Vagina (tissue), 2 donors: Measurements from ENCODE around the gene PPM1E. TPM values are rescaled to one million over a fixed set of nuclear protein-coding genes. Genes with fewer than 3 reads are reported as not detected.

ENCODE experiments used
- DNase-seq, 2 donors: peaks; one replicate each; pipeline ENCODE4 v3.0.0-alpha.2; 2017; ENCODE audit errors: extremely low spot score in 2 of 2
- H3K27ac ChIP-seq: fragments of 200-600 bp; sonication (generic); one replicate; pipeline ENCODE4 v1.5.1; 2019
- H3K27me3 ChIP-seq: fragments of 200-600 bp; sonication (generic); one replicate; pipeline ENCODE4 v1.5.1; 2019
- H3K36me3 ChIP-seq, 2 donors: fragments of 200-600 bp; sonication (generic); one replicate each; pipeline ENCODE4 v1.5.1; 2017 to 2019
- H3K4me1 ChIP-seq: fragments of 200-600 bp; sonication (generic); one replicate; pipeline ENCODE4 v1.5.1; 2019
- H3K4me3 ChIP-seq, 2 donors: fragments of 200-600 bp; sonication (generic); 1 replicate in 1 of 2; 2 replicates in 1 of 2; pipeline ENCODE4 v1.5.1; 2016 to 2019
- H3K9me3 ChIP-seq: fragments of 200-600 bp; sonication (generic); one replicate; pipeline ENCODE4 v1.5.1; 2019
- CTCF ChIP-seq, 3 experiments: fragments of 450-650 bp in 2 of 3; fragments of 200-600 bp in 1 of 3; sonication (generic) in 1 of 3; IDR thresholded peaks; one replicate each; pipeline ENCODE4 v1.5.1; 2017 to 2019; ENCODE audit warnings: antibody characterized with exemption in 3 of 3, mild to moderate bottlenecking in 2 of 3, moderate library complexity in 2 of 3
- POLR2A ChIP-seq, 2 donors: fragments of 450-650 bp; IDR thresholded peaks; one replicate each; pipeline ENCODE4 v1.6.1; 2017; ENCODE audit warnings: antibody characterized with exemption in 2 of 2, mild to moderate bottlenecking in 2 of 2, moderate library complexity in 2 of 2
- POLR2AphosphoS5 ChIP-seq, 2 donors: sonication (generic); formaldehyde crosslinking; IDR thresholded peaks; one replicate each; pipeline ENCODE4 v1.9.0; 2017; ENCODE audit warnings: antibody characterized with exemption in 2 of 2, mild to moderate bottlenecking in 2 of 2, low read depth in 1 of 2; ENCODE audit not compliant: insufficient read depth in 1 of 2
- intact Hi-C: fragments of 100-400 bp; cut with DNase I; formaldehyde crosslinking; loops from one replicate; pipeline ENCODE4 v1.15.1; 2023
- total RNA-seq: library from RNA; depleted of rRNA; stranded (reverse); fragments of >200 nt; gene quantifications from one replicate; pipeline ENCODE4 v1.2.3, GENCODE V29; 2016

The PPM1E gene
- total RNA-seq, 1 donor from 2014 or later, result 0.25 TPM

GRCh38 chr17:58822148-58823050, 66.7 kb downstream of the PPM1E start:
- H3K9me3 ChIP-seq, result no peaks in the 10 kb centered on the region
- no peak overlapping the region for H3K27ac ChIP-seq
- intact Hi-C loops, result no loop called here
- no peak overlapping the region for H3K4me3 ChIP-seq
- TF ChIP-seq CTCF (IDR thresholded peaks at IDR 0.05), result no peak
- TF ChIP-seq POLR2A (IDR thresholded peaks at IDR 0.05), result no peak
- TF ChIP-seq POLR2AphosphoS5 (IDR thresholded peaks at IDR 0.05; ENCODE audit: insufficient read depth in 1 of 2, low read depth in 1 of 2), result no peak
- H3K36me3 ChIP-seq, result no peaks in the 10 kb centered on the region
- H3K27me3 ChIP-seq, result no peaks in the 10 kb centered on the region
- DNase-seq, result no peak
- H3K4me1 ChIP-seq, result no peaks in the 10 kb centered on the region

- Histone ChIP-seq H3K27me3 (no peaks in the 10 kb centered on the region), H3K27ac (no peak overlapping the region), H3K4me1 (no peaks in the 10 kb centered on the region), H3K36me3 (no peaks in the 10 kb centered on the region), H3K4me3 (no peak overlapping the region), H3K9me3 (no peaks in the 10 kb centered on the region)
- DNase-seq, result no peak
- TF ChIP-seq POLR2AphosphoS5 (IDR thresholded peaks at IDR 0.05; ENCODE audit: insufficient read depth in 1 of 2, low read depth in 1 of 2) (no peak), CTCF (IDR thresholded peaks at IDR 0.05) (no peak), POLR2A (IDR thresholded peaks at IDR 0.05) (no peak)
- intact Hi-C loops, result no loop called here
These were observed 67.4 kb downstream of the PPM1E start for GRCh38 chr17:58823051-58823525.

GRCh38 chr17:58829172-58829637, 73.6 kb downstream of the PPM1E start:
- Histone ChIP-seq H3K27me3 (no peaks in the 10 kb centered on the region), H3K36me3 (no peaks in the 10 kb centered on the region), H3K27ac (no peak overlapping the region), H3K4me3 (no peak overlapping the region), H3K9me3 (no peaks in the 10 kb centered on the region), H3K4me1 (no peaks in the 10 kb centered on the region)
- intact Hi-C loops, result no loop called here
- DNase-seq, result no peak
- TF ChIP-seq POLR2A (IDR thresholded peaks at IDR 0.05) (no peak), POLR2AphosphoS5 (IDR thresholded peaks at IDR 0.05; ENCODE audit: insufficient read depth in 1 of 2, low read depth in 1 of 2) (no peak), CTCF (IDR thresholded peaks at IDR 0.05) (no peak)

- DNase-seq, result no peak
- intact Hi-C loops, result no loop called here
- no peaks in the 10 kb centered on the region for H3K4me1 ChIP-seq
- H3K4me3 ChIP-seq, result no peak overlapping the region
- no peaks in the 10 kb centered on the region for H3K9me3 ChIP-seq
- H3K36me3 ChIP-seq, result no peaks in the 10 kb centered on the region
- no peak for TF ChIP-seq POLR2A (IDR thresholded peaks at IDR 0.05)
- TF ChIP-seq CTCF (IDR thresholded peaks at IDR 0.05), result no peak
- TF ChIP-seq POLR2AphosphoS5 (IDR thresholded peaks at IDR 0.05; ENCODE audit: insufficient read depth in 1 of 2, low read depth in 1 of 2), result no peak
- no peak overlapping the region for H3K27ac ChIP-seq
- H3K27me3 ChIP-seq, result no peaks in the 10 kb centered on the region
These were observed 76.1 kb downstream of the PPM1E start for GRCh38 chr17:58831780-58832179.

GRCh38 chr17:58832514-58832913, 76.9 kb downstream of the PPM1E start:
- intact Hi-C loops, result no loop called here
- Histone ChIP-seq H3K4me3 (no peak overlapping the region), H3K9me3 (no peaks in the 10 kb centered on the region), H3K27ac (no peak overlapping the region), H3K36me3 (no peaks in the 10 kb centered on the region), H3K4me1 (no peaks in the 10 kb centered on the region), H3K27me3 (no peaks in the 10 kb centered on the region)
- no peak for DNase-seq
- no peak for TF ChIP-seq CTCF (IDR thresholded peaks at IDR 0.05)
- no peak for TF ChIP-seq POLR2A (IDR thresholded peaks at IDR 0.05)
- TF ChIP-seq POLR2AphosphoS5 (IDR thresholded peaks at IDR 0.05; ENCODE audit: insufficient read depth in 1 of 2, low read depth in 1 of 2), result no peak
